LNCaP clone FGC (cell line): ENCODE data around the gene CCDC184.
"Not testable (repeated sequence)": the region's sequence is repeated elsewhere in the genome, so short reads cannot be mapped to it uniquely, and the experiment has no call there.

Experiments
- DNase-seq: peaks from one replicate; pipeline ENCODE4 v3.0.0-alpha.2; 2011; ENCODE audit warnings: low read depth
- H3K4me3 ChIP-seq: 2 replicates; pipeline ENCODE4 v1.5.1; 2011; ENCODE audit warnings: mild to moderate bottlenecking, low read depth, low read length, control low read depth
- CTCF ChIP-seq: IDR thresholded peaks from 2 replicates; pipeline ENCODE4 v1.5.1; 2012; ENCODE audit warnings: mild to moderate bottlenecking; ENCODE audit not compliant: control insufficient read depth, insufficient read depth; ENCODE audit errors: extremely low read depth

The CCDC184 gene

GRCh38 chr12:48201516-48201915 lies 18.1 kb downstream of the CCDC184 start:
- DNase-seq: no peak
- no peak overlapping the region for H3K4me3 ChIP-seq
- TF ChIP-seq CTCF: no peak

- TF ChIP-seq CTCF: no peak
- H3K4me3 ChIP-seq: no peak overlapping the region
- DNase-seq: no peak
Observed at GRCh38 chr12:48202766-48203165, 19.3 kb downstream of the CCDC184 start.

- DNase-seq: no peak
- TF ChIP-seq CTCF: no peak
- H3K4me3 ChIP-seq: no peak within 1 kb of the TSS
Observed at GRCh38 chr12:48203192-48203591, 19.7 kb downstream of the CCDC184 start, which contains the start of gene OR10AD1. Gene OR10AD1, minus strand, starts transcription at chr12:48203292. Its CDS starts 0 bp downstream, at chr12:48203292.

GRCh38 chr12:48209495-48209894 lies 26.1 kb downstream of the CCDC184 start:
- not testable (repeated sequence) for DNase-seq, H3K4me3 ChIP-seq

GRCh38 chr12:48216785-48217184 lies 33.3 kb downstream of the CCDC184 start:
- no peak for TF ChIP-seq CTCF
- no peak overlapping the region for H3K4me3 ChIP-seq
- no peak for DNase-seq

- no peak for DNase-seq
- TF ChIP-seq CTCF: no peak
- H3K4me3 ChIP-seq: no peak overlapping the region
Observed at GRCh38 chr12:48219631-48220030, 36.2 kb downstream of the CCDC184 start.

GRCh38 chr12:48220701-48221100 lies 37.3 kb downstream of the CCDC184 start:
- TF ChIP-seq CTCF: no peak
- DNase-seq: no peak
- H3K4me3 ChIP-seq: no peak overlapping the region
